H9 (cell line): ENCODE results near the gene ZSCAN16. TPM values are rescaled to one million over a fixed set of nuclear protein-coding genes. Genes with fewer than 3 reads are reported as not detected.

Experiments
- DNase-seq: peaks from one replicate; pipeline ENCODE4 v3.0.0-alpha.2; 2017
- H2AFZ ChIP-seq: one replicate; pipeline ENCODE4 v1.6.1; 2013; ENCODE audit warnings: mild to moderate bottlenecking, low read length, control low read depth, moderate library complexity
- H2AK5ac ChIP-seq: 2 replicates; pipeline ENCODE4 v1.6.1; 2013; ENCODE audit warnings: low read length, control low read depth, mixed read lengths; ENCODE audit not compliant: insufficient read length
- H2BK120ac ChIP-seq: one replicate; pipeline ENCODE4 v1.6.1; 2013; ENCODE audit warnings: low read depth, mild to moderate bottlenecking, low read length, control low read depth, inconsistent platforms; ENCODE audit not compliant: poor library complexity, severe bottlenecking
- H2BK12ac ChIP-seq: 2 replicates; pipeline ENCODE4 v1.6.1; 2013; ENCODE audit warnings: low read length, control low read depth, mixed read lengths, low read depth; ENCODE audit not compliant: insufficient read length
- H2BK15ac ChIP-seq: 2 replicates; pipeline ENCODE4 v1.6.1; 2013; ENCODE audit warnings: low read depth, low read length, control low read depth
- H2BK20ac ChIP-seq: one replicate; pipeline ENCODE4 v1.6.1; 2013; ENCODE audit warnings: low read depth, mild to moderate bottlenecking, low read length, control low read depth, inconsistent platforms; ENCODE audit not compliant: poor library complexity, severe bottlenecking
- H2BK5ac ChIP-seq: 2 replicates; pipeline ENCODE4 v1.6.1; 2013; ENCODE audit warnings: low read length, control low read depth, mixed read lengths; ENCODE audit not compliant: insufficient read length
- H3K14ac ChIP-seq: 2 replicates; pipeline ENCODE4 v1.6.1; 2013; ENCODE audit warnings: low read length, control low read depth; ENCODE audit not compliant: insufficient read depth
- H3K18ac ChIP-seq: 2 replicates; pipeline ENCODE4 v1.6.1; 2013; ENCODE audit warnings: low read depth, mild to moderate bottlenecking, mixed read lengths, low read length, control low read depth; ENCODE audit not compliant: insufficient read length
- H3K23ac ChIP-seq: 2 replicates; pipeline ENCODE4 v1.6.1; 2013; ENCODE audit warnings: low read length, control low read depth, mixed read lengths, low read depth; ENCODE audit not compliant: insufficient read length
- H3K23me2 ChIP-seq: 2 replicates; pipeline ENCODE4 v1.6.1; 2013; ENCODE audit warnings: low read depth, mild to moderate bottlenecking, mixed read lengths, low read length, control low read depth; ENCODE audit not compliant: insufficient read length, poor library complexity, severe bottlenecking
- H3K27ac ChIP-seq: 2 replicates; pipeline ENCODE4 v1.5.1; 2013; ENCODE audit warnings: low read length, control low read depth, mixed read lengths, low read depth; ENCODE audit not compliant: insufficient read length
- H3K27me3 ChIP-seq: 2 replicates; pipeline ENCODE4 v1.6.1; 2013; ENCODE audit warnings: low read length, control low read depth, inconsistent platforms; ENCODE audit not compliant: insufficient read depth
- H3K4ac ChIP-seq: 2 replicates; pipeline ENCODE4 v1.6.1; 2013; ENCODE audit warnings: low read depth, mild to moderate bottlenecking, control low read depth, inconsistent platforms, low read length, moderate library complexity
- H3K4me1 ChIP-seq: 2 replicates; pipeline ENCODE4 v1.6.1; 2013; ENCODE audit warnings: low read length, control low read depth, inconsistent platforms; ENCODE audit not compliant: insufficient read depth
- H3K4me2 ChIP-seq: 2 replicates; pipeline ENCODE4 v1.6.1; 2013; ENCODE audit warnings: low read length, control low read depth, mixed read lengths; ENCODE audit not compliant: insufficient read length, insufficient read depth
- H3K56ac ChIP-seq: 2 replicates; pipeline ENCODE4 v1.6.1; 2013; ENCODE audit warnings: low read depth, mild to moderate bottlenecking, mixed read lengths, low read length, control low read depth; ENCODE audit not compliant: insufficient read length
- H3K79me1 ChIP-seq: 2 replicates; pipeline ENCODE4 v1.6.1; 2013; ENCODE audit warnings: low read depth, mild to moderate bottlenecking, moderate library complexity, low read length, control low read depth, inconsistent platforms; ENCODE audit not compliant: insufficient read depth, poor library complexity, severe bottlenecking
- H3K79me2 ChIP-seq: 2 replicates; pipeline ENCODE4 v1.6.1; 2013; ENCODE audit warnings: low read length, control low read depth, inconsistent platforms; ENCODE audit not compliant: insufficient read depth
- H3K9ac ChIP-seq: 2 replicates; pipeline ENCODE4 v1.6.1; 2013; ENCODE audit warnings: low read length, control low read depth, mixed read lengths; ENCODE audit not compliant: insufficient read length; ENCODE audit errors: extremely low read depth
- H3K9me3 ChIP-seq: one replicate; pipeline ENCODE4 v1.6.1; 2013; ENCODE audit warnings: low read depth, low read length, inconsistent platforms; ENCODE audit not compliant: control insufficient read depth
- H3T11ph ChIP-seq: one replicate; pipeline ENCODE4 v1.6.1; 2013; ENCODE audit warnings: mild to moderate bottlenecking, low read length, control low read depth, inconsistent platforms
- H4K20me1 ChIP-seq: one replicate; pipeline ENCODE4 v1.6.1; 2013; ENCODE audit not compliant: control insufficient read depth, insufficient read length, insufficient read depth
- H4K5ac ChIP-seq: 2 replicates; pipeline ENCODE4 v1.6.1; 2013; ENCODE audit warnings: low read depth, mild to moderate bottlenecking, mixed read lengths, low read length, control low read depth; ENCODE audit not compliant: insufficient read length
- H4K8ac ChIP-seq: replicated peaks from 2 replicates; pipeline ENCODE4 v1.6.1; 2013; ENCODE audit warnings: low read length, control low read depth, mixed read lengths, low read depth; ENCODE audit not compliant: insufficient read length
- H4K91ac ChIP-seq: 2 replicates; pipeline ENCODE4 v1.6.1; 2013; ENCODE audit warnings: low read depth, mild to moderate bottlenecking, moderate library complexity, mixed read lengths, low read length, control low read depth; ENCODE audit not compliant: insufficient read length
- H3K27ac Mint-ChIP-seq, 3 experiments: 2 replicates in 2 of 3; 3 replicates in 1 of 3; pipeline ENCODE4 v1.8.0; 2020 to 2021; ENCODE audit warnings: mixed read lengths in 3 of 3, mild to moderate bottlenecking in 1 of 3, moderate library complexity in 1 of 3
- H3K27me3 Mint-ChIP-seq: 2 replicates; pipeline ENCODE4 v1.8.0; 2021; ENCODE audit warnings: low read depth, mild to moderate bottlenecking, moderate library complexity, mixed read lengths
- H3K36me3 Mint-ChIP-seq, 3 experiments: 2 replicates in 2 of 3; 3 replicates in 1 of 3; pipeline ENCODE4 v1.8.0; 2020 to 2021; ENCODE audit warnings: low read depth in 3 of 3, mixed read lengths in 3 of 3; ENCODE audit not compliant: insufficient read depth in 1 of 3
- H3K4me1 Mint-ChIP-seq, 2 experiments: 2 replicates each; pipeline ENCODE4 v1.8.0; 2020; ENCODE audit warnings: mixed read lengths in 2 of 2
- H3K4me3 Mint-ChIP-seq, 2 experiments: 2 replicates in 1 of 2; 3 replicates in 1 of 2; pipeline ENCODE4 v1.8.0; 2020 to 2021; ENCODE audit warnings: mild to moderate bottlenecking in 2 of 2, mixed read lengths in 2 of 2, moderate library complexity in 1 of 2
- H3K9me3 Mint-ChIP-seq, 2 experiments: 2 replicates in 1 of 2; 3 replicates in 1 of 2; pipeline ENCODE4 v1.8.0; 2020; ENCODE audit warnings: mild to moderate bottlenecking in 2 of 2, mixed read lengths in 2 of 2, moderate library complexity in 1 of 2
- total RNA-seq: library from RNA; stranded (reverse); gene quantifications from 2 replicates; pipeline ENCODE4 v1.2.1, GENCODE V29; 2021
- TF ChIP-seq, protein P1 (sequence below): fragments of 200-600 bp; sonication (generic); conservative IDR thresholded peaks from 3 replicates; pipeline ENCODE4 v1.8.0; 2021; ENCODE audit warnings: antibody characterized with exemption, mild to moderate bottlenecking

ZSCAN16 gene
- total RNA-seq, 1 experiment from 2014 or later = 11.0 TPM

DNA sequence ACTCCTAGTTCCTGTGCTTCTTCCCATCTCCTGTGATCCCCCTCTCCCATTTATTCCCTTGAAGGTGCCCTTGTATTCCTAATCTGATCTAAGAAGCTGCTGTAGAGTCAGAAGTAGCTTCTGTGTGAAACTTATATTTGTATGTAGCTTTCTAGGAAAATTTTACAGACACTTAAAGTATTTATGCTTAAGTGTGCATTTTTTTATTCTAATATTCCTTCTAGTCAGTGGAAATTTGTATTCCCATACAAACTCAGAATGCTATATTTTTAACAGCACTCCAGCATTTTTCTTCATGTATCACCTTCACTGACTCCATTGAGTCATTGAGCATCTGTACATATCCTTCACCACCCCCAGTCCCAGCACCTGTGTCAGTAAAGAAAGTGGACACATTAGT lies 29.9 kb downstream of the ZSCAN16 start:
- no peak overlapping the region for H3K9ac ChIP-seq
- H3K27ac Mint-ChIP-seq = no peak overlapping the region
- H3K9me3 Mint-ChIP-seq = peaks cover 6 to 14% of the 10 kb centered on the region in 2 experiments; a peak in 3 of 5 replicates

More for the DNA sequence above, 29.9 kb downstream of the ZSCAN16 start:
- H4K8ac ChIP-seq = no peak overlapping the region
- no peaks in the 10 kb centered on the region for H4K20me1 ChIP-seq
- H2AK5ac ChIP-seq = no peak overlapping the region
- no peak overlapping the region for H4K5ac ChIP-seq
- H3T11ph ChIP-seq = no peak overlapping the region
- no peaks in the 10 kb centered on the region for H3K79me2 ChIP-seq
- H2BK5ac ChIP-seq = no peak overlapping the region
- H3K14ac ChIP-seq = no peak overlapping the region
- H2BK120ac ChIP-seq = no peak overlapping the region
- no peaks in the 10 kb centered on the region for H3K79me1 ChIP-seq
- no peaks in the 10 kb centered on the region for H3K4me1 Mint-ChIP-seq
- H3K23ac ChIP-seq = no peak overlapping the region
- no peaks in the 10 kb centered on the region for H3K27me3 ChIP-seq
- no peaks in the 10 kb centered on the region for H3K4me1 ChIP-seq
- H3K18ac ChIP-seq = no peak overlapping the region
- H3K4me2 ChIP-seq = no peak overlapping the region
- peaks cover 10% of the 10 kb centered on the region for H3K9me3 ChIP-seq
- H3K23me2 ChIP-seq = no peaks in the 10 kb centered on the region
- no peak overlapping the region for H3K27ac ChIP-seq
- no peak overlapping the region for H4K91ac ChIP-seq
- no peak overlapping the region for H3K56ac ChIP-seq
- no peak overlapping the region for H2BK20ac ChIP-seq
- no peak for DNase-seq
- H3K4me3 Mint-ChIP-seq = no peak overlapping the region
- H3K36me3 Mint-ChIP-seq = peaks cover 67 to 91% (median 89%) of the 10 kb centered on the region in 3 experiments
- H2BK15ac ChIP-seq = no peak overlapping the region
- H2BK12ac ChIP-seq = no peak overlapping the region
- no peaks in the 10 kb centered on the region; the same call in 1 of the 2 replicates for H3K27me3 Mint-ChIP-seq
- no peak overlapping the region for H3K4ac ChIP-seq
- TF ChIP-seq, protein P1, sequence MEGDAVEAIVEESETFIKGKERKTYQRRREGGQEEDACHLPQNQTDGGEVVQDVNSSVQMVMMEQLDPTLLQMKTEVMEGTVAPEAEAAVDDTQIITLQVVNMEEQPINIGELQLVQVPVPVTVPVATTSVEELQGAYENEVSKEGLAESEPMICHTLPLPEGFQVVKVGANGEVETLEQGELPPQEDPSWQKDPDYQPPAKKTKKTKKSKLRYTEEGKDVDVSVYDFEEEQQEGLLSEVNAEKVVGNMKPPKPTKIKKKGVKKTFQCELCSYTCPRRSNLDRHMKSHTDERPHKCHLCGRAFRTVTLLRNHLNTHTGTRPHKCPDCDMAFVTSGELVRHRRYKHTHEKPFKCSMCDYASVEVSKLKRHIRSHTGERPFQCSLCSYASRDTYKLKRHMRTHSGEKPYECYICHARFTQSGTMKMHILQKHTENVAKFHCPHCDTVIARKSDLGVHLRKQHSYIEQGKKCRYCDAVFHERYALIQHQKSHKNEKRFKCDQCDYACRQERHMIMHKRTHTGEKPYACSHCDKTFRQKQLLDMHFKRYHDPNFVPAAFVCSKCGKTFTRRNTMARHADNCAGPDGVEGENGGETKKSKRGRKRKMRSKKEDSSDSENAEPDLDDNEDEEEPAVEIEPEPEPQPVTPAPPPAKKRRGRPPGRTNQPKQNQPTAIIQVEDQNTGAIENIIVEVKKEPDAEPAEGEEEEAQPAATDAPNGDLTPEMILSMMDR = no peak
- no peak overlapping the region for H2AFZ ChIP-seq
